Coronary artery (tissue), 2 donors: ENCODE measurements around the gene FAM117B.

Experiments
- DNase-seq: peaks from one replicate; pipeline ENCODE4 v3.0.0-alpha.2; 2017; ENCODE audit warnings: low spot score
- H3K27ac ChIP-seq, 2 donors: fragments of 200-600 bp; sonication (generic); one replicate each; pipeline ENCODE4 v1.5.1; 2016 to 2019
- H3K4me3 ChIP-seq: fragments of 200-600 bp; sonication (generic); 2 replicates; pipeline ENCODE4 v1.5.1; 2016; ENCODE audit warnings: mild to moderate bottlenecking, moderate library complexity
- CTCF ChIP-seq: fragments of 200-600 bp; sonication (generic); IDR thresholded peaks from one replicate; pipeline ENCODE4 v1.5.1; 2019; ENCODE audit warnings: antibody characterized with exemption

Gene FAM117B

GRCh38 chr2:202736826-202737225 is 102.1 kb downstream of the FAM117B start:
- Histone ChIP-seq H3K27ac (no peak overlapping the region), H3K4me3 (no peak overlapping the region)
- DNase-seq = no peak
- no peak for TF ChIP-seq CTCF

GRCh38 chr2:202743613-202744012 is 108.8 kb downstream of the FAM117B start:
- TF ChIP-seq CTCF = no peak
- no peak for DNase-seq
- H3K27ac ChIP-seq = no peak overlapping the region
- H3K4me3 ChIP-seq = no peak overlapping the region

DNA sequence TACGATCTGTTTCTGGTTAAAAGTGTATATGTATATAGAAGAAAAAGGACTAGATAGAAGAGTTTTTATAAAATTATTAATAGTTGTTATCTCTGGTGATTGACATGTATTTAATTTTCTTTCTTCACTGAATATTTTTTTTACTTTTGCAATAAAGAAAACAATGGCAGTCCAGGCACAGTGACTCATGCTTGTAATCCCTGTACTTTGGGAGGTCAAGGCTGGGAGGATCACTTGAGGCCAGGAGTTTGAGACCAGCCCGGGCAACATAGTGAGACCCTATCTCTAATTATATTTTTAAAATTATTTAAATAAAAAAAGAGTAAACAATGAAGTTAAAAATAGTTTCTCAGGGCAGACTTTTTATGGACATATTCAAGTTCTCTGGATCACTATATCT is 114.7 kb downstream of the FAM117B start:
- DNase-seq = no peak
- no peak for TF ChIP-seq CTCF
- Histone ChIP-seq H3K4me3 (no peak overlapping the region), H3K27ac (no peak overlapping the region)

DNA sequence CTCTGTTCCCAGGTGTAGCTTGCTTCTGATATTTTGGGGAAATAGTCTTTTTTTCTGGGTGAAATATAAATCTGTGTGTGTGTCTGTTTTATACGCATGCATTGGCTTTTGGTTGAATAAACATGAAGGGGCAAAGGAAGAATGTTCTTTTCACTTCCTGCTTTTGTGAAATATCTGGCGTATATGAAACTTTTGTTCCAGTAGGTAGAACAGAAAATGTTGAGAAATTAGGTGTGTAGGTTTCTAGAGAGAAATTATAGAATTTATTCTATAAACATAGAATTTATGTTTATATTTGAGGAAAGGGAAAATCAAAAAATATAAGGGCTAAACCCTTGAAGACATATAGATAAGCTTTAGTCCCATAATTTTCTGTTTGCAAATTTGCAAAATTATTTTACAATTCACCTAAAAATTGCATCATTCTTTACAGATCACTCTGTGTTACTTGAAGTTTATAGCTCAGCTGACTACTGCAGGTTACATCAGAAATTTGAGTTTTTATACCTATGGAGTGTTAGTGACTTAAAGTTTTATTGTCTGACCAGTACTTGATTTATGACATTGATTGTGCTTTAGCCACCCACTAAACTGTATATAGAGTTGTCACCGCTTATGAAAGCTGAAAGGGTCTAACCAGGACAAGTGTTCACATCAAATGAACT is 116.1 kb downstream of the FAM117B start:
- no peak for DNase-seq
- no peak overlapping the region for H3K4me3 ChIP-seq
- H3K27ac ChIP-seq = no peak overlapping the region
- TF ChIP-seq CTCF = no peak

GRCh38 chr2:202752071-202752470 is 117.3 kb downstream of the FAM117B start:
- no peak for DNase-seq
- H3K4me3 ChIP-seq = no peak overlapping the region
- H3K27ac ChIP-seq = no peak overlapping the region
- no peak for TF ChIP-seq CTCF

DNA sequence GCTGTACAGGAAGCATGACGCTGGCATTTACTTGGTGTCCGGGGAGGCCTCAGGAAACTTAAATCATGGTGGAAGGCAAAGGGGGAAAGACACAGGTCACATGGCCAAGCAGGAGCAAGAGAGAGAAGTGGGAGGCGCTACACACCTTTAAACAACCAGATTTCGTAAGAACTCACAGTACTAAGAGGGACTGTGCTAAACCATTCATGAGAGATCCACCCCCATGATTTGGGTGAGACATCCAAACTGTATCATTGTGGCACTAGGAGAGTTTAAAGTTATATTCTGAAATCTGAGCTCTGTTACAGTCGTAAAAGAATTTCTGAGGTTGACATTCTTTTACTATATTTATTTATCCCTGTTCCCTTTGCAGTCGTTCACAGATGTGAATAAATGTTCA is 120.2 kb downstream of the FAM117B start:
- no peak overlapping the region for H3K27ac ChIP-seq
- DNase-seq = no peak
- no peak overlapping the region for H3K4me3 ChIP-seq
- no peak for TF ChIP-seq CTCF

DNA sequence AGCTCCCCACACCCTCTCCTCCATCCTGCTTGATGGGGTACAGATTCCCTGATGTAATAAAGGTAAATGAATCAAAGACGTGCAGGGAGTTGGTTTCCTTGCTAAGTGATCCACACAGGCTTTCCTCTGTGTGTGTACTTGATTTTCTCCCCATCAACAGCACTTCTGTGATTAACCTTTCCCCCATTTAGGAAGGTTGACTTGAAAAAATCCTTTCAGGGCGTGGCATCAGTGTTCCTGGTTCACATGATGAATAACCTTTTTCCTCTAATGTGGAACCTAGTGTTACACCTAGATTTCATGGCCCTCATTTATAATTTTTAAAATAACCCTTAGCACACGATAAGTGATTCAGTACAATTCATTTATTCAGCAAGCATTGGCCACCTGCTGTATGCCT is 121.8 kb downstream of the FAM117B start:
- no peak for DNase-seq
- no peak overlapping the region for H3K27ac ChIP-seq
- no peak overlapping the region for H3K4me3 ChIP-seq
- TF ChIP-seq CTCF = no peak
